Measurements from ENCODE around the gene JAZF1. TPM values are rescaled to one million over a fixed set of nuclear protein-coding genes. Genes with fewer than 3 reads are reported as not detected.

The JAZF1 gene
- total and polyA plus RNA-seq, 2 experiments from 2014 or later, result 9.5 to 12.1 TPM

DNA sequence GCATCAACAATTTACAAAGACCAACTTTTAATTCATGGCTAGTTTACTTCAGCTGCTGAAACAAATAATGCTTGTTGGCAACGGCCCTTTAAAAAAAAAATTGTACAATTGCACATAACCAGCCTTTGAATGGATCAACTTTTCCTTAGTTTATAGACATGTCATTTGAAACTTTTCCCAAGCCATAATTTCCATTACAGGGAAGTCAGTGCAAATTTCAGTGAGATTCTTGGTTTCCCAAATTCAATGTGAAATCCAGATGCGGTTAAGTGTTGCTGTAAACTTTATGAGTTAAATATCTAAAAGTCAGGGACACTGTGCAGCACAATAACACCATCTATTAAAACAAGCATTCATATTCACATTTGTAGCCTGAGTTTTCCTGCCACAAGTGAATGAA is 182.2 kb downstream of the JAZF1 start:
- Histone ChIP-seq H3K4me2 (no peak overlapping the region), H3K4me3 (no peak overlapping the region), H3K9me2 (replicated peaks; ENCODE audit: insufficient read depth) (no peaks in the 10 kb centered on the region), H3K4me1 (ENCODE audit: insufficient read depth) (peaks cover 8% of the 10 kb centered on the region), H3K27ac (no peak overlapping the region), H3K9me3 (ENCODE audit: low read depth) (no peaks in the 10 kb centered on the region), H3K36me3 (replicated peaks; ENCODE audit: insufficient read depth, low read depth) (no peaks in the 10 kb centered on the region), H3K27me3 (no peaks in the 10 kb centered on the region), H2AFZ (no peak overlapping the region), H3K79me2 (no peaks in the 10 kb centered on the region), H4K20me1 (ENCODE audit: insufficient read depth, poor library complexity, severe bottlenecking) (no peaks in the 10 kb centered on the region)
- no peak for DNase-seq (ENCODE audit: low spot score)
- WGBS (ENCODE audit: low lambda C conversion rate, missing lambda C conversion rate), result 28% methylated on average over 2 of the region's 2 CpGs
- TF ChIP-seq CTCF (IDR thresholded peaks at IDR 0.05; ENCODE audit: poor library complexity), result no peak
- TF ChIP-seq EZH2 (IDR thresholded peaks at IDR 0.05; ENCODE audit: borderline replicate concordance), result no peak
- no peak for TF ChIP-seq EZH2phosphoT487 (IDR thresholded peaks at IDR 0.05; ENCODE audit: low read depth, severe bottlenecking, unreplicated experiment)

DNA sequence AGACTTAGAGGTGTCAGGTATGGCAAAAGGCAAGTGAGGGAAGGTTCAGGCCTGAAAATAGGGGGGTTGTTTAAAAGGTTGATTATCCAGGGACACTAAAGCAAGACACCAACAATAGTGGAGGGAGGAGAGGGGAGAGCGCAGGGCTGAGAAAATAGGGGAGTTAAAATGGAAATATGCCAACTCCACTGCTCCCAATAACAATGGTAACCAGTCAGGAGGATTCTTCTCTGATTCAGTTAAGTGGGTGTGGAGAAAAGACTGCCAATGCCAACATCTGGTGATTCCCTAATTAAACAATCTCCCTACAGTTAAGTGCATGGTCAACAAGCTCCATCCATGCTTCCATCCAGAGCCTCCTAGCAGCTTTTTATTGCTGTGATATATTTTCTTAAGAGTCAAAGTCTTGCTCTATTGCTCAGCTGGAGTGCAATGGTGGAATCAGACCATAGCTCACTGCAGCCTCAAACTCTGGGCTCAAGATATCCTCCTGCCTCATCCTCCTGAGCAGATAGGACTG is 183.3 kb downstream of the JAZF1 start:
- H3K27me3 ChIP-seq, result no peaks in the 10 kb centered on the region
- no peaks in the 10 kb centered on the region for H3K9me3 ChIP-seq (ENCODE audit: low read depth)
- no peak overlapping the region for H3K4me3 ChIP-seq
- no peak for TF ChIP-seq EZH2 (IDR thresholded peaks at IDR 0.05; ENCODE audit: borderline replicate concordance)
- no peak for TF ChIP-seq CTCF (IDR thresholded peaks at IDR 0.05; ENCODE audit: poor library complexity)
- TF ChIP-seq EZH2phosphoT487 (IDR thresholded peaks at IDR 0.05; ENCODE audit: low read depth, severe bottlenecking, unreplicated experiment), result no peak
- H3K9me2 ChIP-seq (replicated peaks; ENCODE audit: insufficient read depth), result no peaks in the 10 kb centered on the region
- H3K4me2 ChIP-seq, result no peak overlapping the region
- H3K79me2 ChIP-seq, result no peaks in the 10 kb centered on the region
- peaks cover 8% of the 10 kb centered on the region for H3K4me1 ChIP-seq (ENCODE audit: insufficient read depth)
- DNase-seq (ENCODE audit: low spot score), result no peak
- 100% methylated on average over 1 of the region's 1 CpG for WGBS (ENCODE audit: low lambda C conversion rate, missing lambda C conversion rate)
- no peak overlapping the region for H2AFZ ChIP-seq
- no peak overlapping the region for H3K27ac ChIP-seq
- no peaks in the 10 kb centered on the region for H3K36me3 ChIP-seq (replicated peaks; ENCODE audit: insufficient read depth, low read depth)
- no peaks in the 10 kb centered on the region for H4K20me1 ChIP-seq (ENCODE audit: insufficient read depth, poor library complexity, severe bottlenecking)

DNA sequence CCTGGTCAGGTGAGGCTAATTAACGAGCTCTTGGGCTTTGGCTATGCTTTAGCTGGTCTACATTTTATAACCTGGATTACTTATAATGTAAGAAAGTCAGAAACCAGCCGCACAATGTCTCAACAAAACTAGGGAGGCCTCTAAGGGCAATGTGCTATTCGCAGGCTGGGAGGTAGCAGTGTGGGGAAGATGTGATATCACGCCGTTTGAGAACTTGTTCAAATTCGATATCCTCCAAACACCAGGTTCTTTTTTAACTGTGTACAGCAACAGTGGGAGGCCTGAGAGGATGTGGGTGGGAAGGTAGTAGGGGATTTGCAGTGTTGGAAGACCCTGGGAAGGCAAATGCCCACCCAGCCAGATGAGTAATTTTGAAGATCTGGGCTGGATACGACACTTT is 184.5 kb downstream of the JAZF1 start:
- H4K20me1 ChIP-seq (ENCODE audit: insufficient read depth, poor library complexity, severe bottlenecking), result no peaks in the 10 kb centered on the region
- no peaks in the 10 kb centered on the region for H3K9me2 ChIP-seq (replicated peaks; ENCODE audit: insufficient read depth)
- H3K27ac ChIP-seq, result no peak overlapping the region
- H3K27me3 ChIP-seq, result no peaks in the 10 kb centered on the region
- TF ChIP-seq CTCF (IDR thresholded peaks at IDR 0.05; ENCODE audit: poor library complexity) (no peak), EZH2 (IDR thresholded peaks at IDR 0.05; ENCODE audit: borderline replicate concordance) (no peak), EZH2phosphoT487 (IDR thresholded peaks at IDR 0.05; ENCODE audit: low read depth, severe bottlenecking, unreplicated experiment) (no peak)
- 93% methylated on average over 7 of the region's 7 CpGs for WGBS (ENCODE audit: low lambda C conversion rate, missing lambda C conversion rate)
- no peak overlapping the region for H3K4me2 ChIP-seq
- H3K4me1 ChIP-seq (ENCODE audit: insufficient read depth), result peaks cover 8% of the 10 kb centered on the region
- no peak overlapping the region for H3K4me3 ChIP-seq
- H3K36me3 ChIP-seq (replicated peaks; ENCODE audit: insufficient read depth, low read depth), result no peaks in the 10 kb centered on the region
- H2AFZ ChIP-seq, result no peak overlapping the region
- H3K79me2 ChIP-seq, result no peaks in the 10 kb centered on the region
- no peaks in the 10 kb centered on the region for H3K9me3 ChIP-seq (ENCODE audit: low read depth)
- no peak for DNase-seq (ENCODE audit: low spot score)

DNA sequence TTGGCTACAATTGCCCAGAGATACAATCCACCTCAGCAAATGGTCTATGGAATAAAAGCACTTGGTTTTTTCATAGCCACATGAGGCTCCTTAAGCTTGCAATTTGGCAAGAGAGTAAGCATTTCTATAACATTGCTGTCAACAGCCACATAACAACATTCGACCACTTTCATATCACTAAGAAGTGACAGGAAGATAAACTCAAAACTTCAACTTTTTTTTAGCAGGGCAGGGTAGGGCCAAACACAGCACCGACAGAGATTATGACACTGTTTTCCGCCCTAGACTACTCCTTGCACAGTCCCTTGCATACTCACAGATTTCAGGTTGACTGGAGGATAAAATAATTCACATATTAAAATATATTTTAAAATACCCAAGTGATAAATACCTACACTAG is 185.4 kb downstream of the JAZF1 start:
- Histone ChIP-seq H3K27me3 (no peaks in the 10 kb centered on the region), H3K9me3 (ENCODE audit: low read depth) (no peaks in the 10 kb centered on the region), H2AFZ (no peak overlapping the region), H3K27ac (no peak overlapping the region), H3K4me2 (no peak overlapping the region), H4K20me1 (ENCODE audit: insufficient read depth, poor library complexity, severe bottlenecking) (no peaks in the 10 kb centered on the region), H3K36me3 (replicated peaks; ENCODE audit: insufficient read depth, low read depth) (no peaks in the 10 kb centered on the region), H3K79me2 (no peaks in the 10 kb centered on the region), H3K4me3 (no peak overlapping the region), H3K9me2 (replicated peaks; ENCODE audit: insufficient read depth) (no peaks in the 10 kb centered on the region), H3K4me1 (ENCODE audit: insufficient read depth) (peaks cover 8% of the 10 kb centered on the region)
- no peak for DNase-seq (ENCODE audit: low spot score)
- 80% methylated on average over 3 of the region's 3 CpGs for WGBS (ENCODE audit: low lambda C conversion rate, missing lambda C conversion rate)
- no peak for TF ChIP-seq CTCF (IDR thresholded peaks at IDR 0.05; ENCODE audit: poor library complexity)
- TF ChIP-seq EZH2 (IDR thresholded peaks at IDR 0.05; ENCODE audit: borderline replicate concordance), result no peak
- TF ChIP-seq EZH2phosphoT487 (IDR thresholded peaks at IDR 0.05; ENCODE audit: low read depth, severe bottlenecking, unreplicated experiment), result no peak

Data from hepatocyte (in vitro differentiated cells).